Hepatocyte (in vitro differentiated cells): ENCODE results near the gene TST.

Experiments used
- EZH2 ChIP-seq: fragments of 200-600 bp; sonication (generic); IDR thresholded peaks from 2 replicates; pipeline ENCODE4 v1.6.1; 2016; ENCODE audit warnings: antibody characterized with exemption, mild to moderate bottlenecking, borderline replicate concordance
- EZH2phosphoT487 ChIP-seq: fragments of 200-600 bp; sonication (generic); IDR thresholded peaks from one replicate; pipeline ENCODE4 v1.6.1; 2018; ENCODE audit warnings: antibody characterized with exemption, mild to moderate bottlenecking, low read depth, moderate library complexity; ENCODE audit not compliant: unreplicated experiment, severe bottlenecking
- TF ChIP-seq, protein P1 (sequence below): fragments of 200-600 bp; sonication (generic); IDR thresholded peaks from 2 replicates; pipeline ENCODE4 v1.5.1; 2016; ENCODE audit warnings: antibody characterized with exemption, mild to moderate bottlenecking; ENCODE audit not compliant: poor library complexity

DNA sequence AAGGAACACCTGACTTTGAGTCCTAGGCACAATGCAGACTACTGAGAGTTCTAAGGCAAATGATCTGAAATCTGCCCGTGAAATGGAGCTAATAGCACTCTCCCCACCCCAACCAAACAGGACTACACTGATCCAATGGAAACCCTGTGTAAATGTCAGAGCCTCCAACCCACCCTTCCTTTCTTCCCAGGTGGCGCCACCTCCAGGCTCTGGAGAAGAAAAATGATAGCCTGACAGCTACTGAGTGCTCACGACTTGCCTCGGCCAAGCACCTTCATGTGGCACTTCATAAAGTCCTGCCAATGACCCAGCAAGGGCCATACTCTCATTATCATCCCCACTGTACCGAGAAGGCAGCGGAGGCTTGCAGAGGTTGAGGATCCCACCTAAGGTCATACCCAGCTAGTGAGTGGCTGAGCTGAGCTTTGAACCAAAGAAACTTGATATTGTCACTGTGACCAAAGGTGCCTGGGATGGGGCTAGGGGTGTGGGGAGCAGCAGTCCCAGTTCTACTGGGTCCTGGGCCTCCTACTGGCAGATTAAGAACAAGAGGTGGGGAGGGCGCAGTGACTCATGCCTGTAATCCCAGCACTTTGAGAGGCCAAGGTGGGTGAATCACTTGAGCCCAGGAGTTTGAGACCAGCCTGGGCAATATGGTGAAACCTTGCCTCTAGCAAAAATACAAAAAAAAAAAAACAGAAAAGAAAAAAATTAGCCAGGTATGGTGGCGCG, 20.5 kb downstream of the TST start:
- TF ChIP-seq, protein P1, sequence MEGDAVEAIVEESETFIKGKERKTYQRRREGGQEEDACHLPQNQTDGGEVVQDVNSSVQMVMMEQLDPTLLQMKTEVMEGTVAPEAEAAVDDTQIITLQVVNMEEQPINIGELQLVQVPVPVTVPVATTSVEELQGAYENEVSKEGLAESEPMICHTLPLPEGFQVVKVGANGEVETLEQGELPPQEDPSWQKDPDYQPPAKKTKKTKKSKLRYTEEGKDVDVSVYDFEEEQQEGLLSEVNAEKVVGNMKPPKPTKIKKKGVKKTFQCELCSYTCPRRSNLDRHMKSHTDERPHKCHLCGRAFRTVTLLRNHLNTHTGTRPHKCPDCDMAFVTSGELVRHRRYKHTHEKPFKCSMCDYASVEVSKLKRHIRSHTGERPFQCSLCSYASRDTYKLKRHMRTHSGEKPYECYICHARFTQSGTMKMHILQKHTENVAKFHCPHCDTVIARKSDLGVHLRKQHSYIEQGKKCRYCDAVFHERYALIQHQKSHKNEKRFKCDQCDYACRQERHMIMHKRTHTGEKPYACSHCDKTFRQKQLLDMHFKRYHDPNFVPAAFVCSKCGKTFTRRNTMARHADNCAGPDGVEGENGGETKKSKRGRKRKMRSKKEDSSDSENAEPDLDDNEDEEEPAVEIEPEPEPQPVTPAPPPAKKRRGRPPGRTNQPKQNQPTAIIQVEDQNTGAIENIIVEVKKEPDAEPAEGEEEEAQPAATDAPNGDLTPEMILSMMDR, result peak; percentile 4
- TF ChIP-seq EZH2 (no peak), EZH2phosphoT487 (no peak)
